ENCODE data around the gene AP1S2.
"Not testable (repeated sequence)": the region's sequence is repeated elsewhere in the genome, so short reads cannot be mapped to it uniquely, and the experiment has no call there.

Gene AP1S2

GRCh38 chrX:15854712-15855567 lies at the start of gene AP1S2:
TSS of gene AP1S2 (minus strand) at chrX:15854813. CDS start at chrX:15852524, 2,289 bp downstream.
- peak; percentile 97 for DNase-seq

- DNase-seq = peak; percentile 50
Observed at GRCh38 chrX:15903186-15903681, 48.6 kb upstream of the AP1S2 start.

GRCh38 chrX:15895334-15895733 lies 40.7 kb upstream of the AP1S2 start:
- no peak for DNase-seq

GRCh38 chrX:15894724-15895123 lies 40.1 kb upstream of the AP1S2 start:
- DNase-seq = no peak

GRCh38 chrX:15890463-15890862 lies 35.9 kb upstream of the AP1S2 start:
- DNase-seq = no peak

- DNase-seq = no peak
Observed at GRCh38 chrX:15888062-15888461, 33.4 kb upstream of the AP1S2 start.

GRCh38 chrX:15883540-15883863 lies 28.9 kb upstream of the AP1S2 start:
- DNase-seq = no peak

GRCh38 chrX:15882704-15883539 lies 28.3 kb upstream of the AP1S2 start:
- no peak for DNase-seq

GRCh38 chrX:15881381-15881897 lies 26.8 kb upstream of the AP1S2 start:
- no peak for DNase-seq

- not testable (repeated sequence) for DNase-seq
Observed at GRCh38 chrX:15877914-15878313, 23.3 kb upstream of the AP1S2 start.

GRCh38 chrX:15877380-15877779 lies 22.8 kb upstream of the AP1S2 start:
- no peak for DNase-seq

- DNase-seq = peak; percentile 93
Observed at GRCh38 chrX:15874672-15875071, 20.1 kb upstream of the AP1S2 start.

GRCh38 chrX:15873566-15873965 lies 19.0 kb upstream of the AP1S2 start:
- peak; percentile 66 for DNase-seq

- peak; percentile 3 for DNase-seq
Observed at GRCh38 chrX:15870310-15870709, 15.7 kb upstream of the AP1S2 start.

- DNase-seq = no peak
Observed at GRCh38 chrX:15869695-15870094, 15.1 kb upstream of the AP1S2 start.

- no peak for DNase-seq
Observed at GRCh38 chrX:15866147-15866546, 11.5 kb upstream of the AP1S2 start.

- peak; percentile 21 for DNase-seq
Observed at GRCh38 chrX:15864629-15865028, 10.0 kb upstream of the AP1S2 start.

- no peak for DNase-seq
Observed at GRCh38 chrX:15864023-15864422, 9.4 kb upstream of the AP1S2 start.

- no peak for DNase-seq
Observed at GRCh38 chrX:15860921-15861320, 6.3 kb upstream of the AP1S2 start.

- no peak for DNase-seq
Observed at GRCh38 chrX:15858051-15858450, 3.4 kb upstream of the AP1S2 start.

GRCh38 chrX:15856636-15857035 lies 2.0 kb upstream of the AP1S2 start:
- peak; percentile 57 for DNase-seq

GRCh38 chrX:15856222-15856587 lies 1.6 kb upstream of the AP1S2 start:
- DNase-seq = no peak

GRCh38 chrX:15855568-15856221 lies 1.1 kb upstream of the AP1S2 start:
- DNase-seq = peak; percentile 61

Data from NCI-H69 (cell line).